Right renal cortex interstitium (tissue), 3 donors: ENCODE results near the gene CLBA1. TPM values are rescaled to one million over a fixed set of nuclear protein-coding genes. Genes with fewer than 3 reads are reported as not detected.
"Not testable (repeated sequence)": the region's sequence is repeated elsewhere in the genome, so short reads cannot be mapped to it uniquely, and the experiment has no call there.

ENCODE experiments used
- DNase-seq, 3 donors: peaks; one replicate each; pipeline ENCODE4 v3.0.0-alpha.2; 2013; ENCODE audit warnings: low read depth in 3 of 3, low spot score in 2 of 3
- polyA plus RNA-seq, 3 donors: library from polyadenylated mRNA; unstranded; fragments of 120-200 nt; gene quantifications; one replicate each; pipeline ENCODE4 v1.2.1, GENCODE V29; 2013; ENCODE audit not compliant: insufficient read length in 3 of 3

CLBA1 gene
- polyA plus RNA-seq, 3 donors, result 22.0 to 22.3 (median 22.0) TPM

DNA sequence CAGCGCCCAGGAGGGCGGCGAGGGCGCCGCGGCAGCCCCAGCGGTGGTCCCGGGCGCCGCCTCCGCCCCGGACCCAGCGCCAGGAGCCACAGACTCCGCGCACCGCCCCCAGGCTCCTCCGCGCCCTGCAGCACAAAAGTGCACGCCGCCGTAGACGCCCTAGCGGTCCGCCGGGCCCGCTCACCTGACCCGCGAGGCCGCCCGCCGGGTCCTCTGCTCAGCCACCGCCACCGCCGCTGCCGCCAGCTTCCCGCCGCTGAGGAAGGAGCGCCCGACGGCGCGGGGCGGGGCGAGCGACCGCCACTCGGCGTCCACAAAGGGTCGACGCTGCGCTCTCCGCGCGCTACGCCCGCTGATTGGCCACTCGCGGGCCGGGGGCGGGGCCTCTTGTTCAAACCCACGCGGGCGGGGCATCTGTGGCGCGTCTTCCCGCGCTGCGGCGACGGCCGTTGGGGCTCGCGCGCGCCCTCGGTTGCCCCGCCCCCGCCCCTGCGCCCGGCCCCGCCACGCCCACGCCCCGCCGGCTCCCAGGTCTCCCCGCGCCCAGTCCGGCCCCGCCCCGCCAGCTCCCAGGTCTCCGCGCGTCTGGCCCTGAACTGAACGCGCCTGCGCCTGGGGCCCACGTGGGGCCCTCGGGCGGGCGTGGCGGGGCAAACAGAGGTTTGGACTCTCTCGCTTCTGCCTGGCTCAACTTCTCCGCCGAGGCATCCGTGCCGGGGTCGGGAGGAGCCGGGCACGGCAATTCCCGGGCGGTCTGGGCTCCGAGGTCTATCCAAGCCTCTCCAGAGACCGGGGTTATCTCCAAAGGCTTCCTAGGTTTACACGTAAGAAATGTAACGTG is 35.4 kb downstream of the CLBA1 start, which contains the start of gene CDCA4:
Gene CDCA4 (minus strand): TSS at position 269 of the 841 bp plus-strand sequence. CDS start 9,154 bp downstream, outside the sequence.
- DNase-seq, result peak; percentile 72 to 91 (median 86)

- DNase-seq, result no peak
These were observed 36.2 kb downstream of the CLBA1 start for GRCh38 chr14:105021656-105022275.

GRCh38 chr14:105022276-105022670 is 36.7 kb downstream of the CLBA1 start:
- no peak for DNase-seq

GRCh38 chr14:105023144-105023543 is 37.6 kb downstream of the CLBA1 start:
- no peak for DNase-seq

- no peak for DNase-seq
These were observed 38.3 kb downstream of the CLBA1 start for GRCh38 chr14:105023791-105024480.

GRCh38 chr14:105025429-105025828 is 39.8 kb downstream of the CLBA1 start:
- no peak for DNase-seq

- no peak for DNase-seq
These were observed 40.6 kb downstream of the CLBA1 start for GRCh38 chr14:105026033-105026785.

- no peak for DNase-seq
These were observed 41.4 kb downstream of the CLBA1 start for GRCh38 chr14:105026802-105027563.

- not testable (repeated sequence) for DNase-seq
These were observed 42.1 kb downstream of the CLBA1 start for GRCh38 chr14:105027718-105028117.

DNA sequence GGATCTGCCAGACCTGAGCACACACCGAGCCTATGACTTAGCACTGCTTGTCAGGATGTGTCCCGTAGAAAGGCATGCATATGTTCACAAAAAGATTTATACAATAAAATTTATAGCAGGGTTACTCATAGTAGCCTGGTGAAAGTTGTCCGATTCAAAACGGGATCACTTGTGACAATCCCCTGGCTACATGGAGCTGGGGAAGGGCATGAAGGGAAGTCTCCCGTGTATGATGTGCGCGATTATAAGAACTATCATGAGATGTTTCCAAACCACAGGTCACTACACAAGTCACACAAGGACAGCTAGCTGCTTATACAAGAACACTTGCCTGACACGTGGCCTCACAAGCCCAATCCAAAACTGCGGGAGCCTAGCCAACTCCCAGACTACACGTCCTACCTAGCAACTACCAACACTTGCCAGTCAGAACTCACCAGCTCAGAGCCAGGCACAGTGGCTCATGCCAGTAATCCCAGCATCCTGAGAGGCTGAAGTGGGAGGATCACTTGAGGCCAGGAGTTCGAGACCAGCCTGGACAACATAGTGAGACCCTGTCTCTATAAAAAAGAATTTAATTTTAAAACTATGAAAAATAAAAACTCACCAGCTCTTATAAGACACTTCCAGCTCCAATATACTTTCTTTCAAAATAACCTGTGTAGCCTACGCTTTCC is 42.8 kb downstream of the CLBA1 start:
- DNase-seq, result no peak

- DNase-seq, result no peak
These were observed 43.8 kb downstream of the CLBA1 start for GRCh38 chr14:105029402-105029801.

DNA sequence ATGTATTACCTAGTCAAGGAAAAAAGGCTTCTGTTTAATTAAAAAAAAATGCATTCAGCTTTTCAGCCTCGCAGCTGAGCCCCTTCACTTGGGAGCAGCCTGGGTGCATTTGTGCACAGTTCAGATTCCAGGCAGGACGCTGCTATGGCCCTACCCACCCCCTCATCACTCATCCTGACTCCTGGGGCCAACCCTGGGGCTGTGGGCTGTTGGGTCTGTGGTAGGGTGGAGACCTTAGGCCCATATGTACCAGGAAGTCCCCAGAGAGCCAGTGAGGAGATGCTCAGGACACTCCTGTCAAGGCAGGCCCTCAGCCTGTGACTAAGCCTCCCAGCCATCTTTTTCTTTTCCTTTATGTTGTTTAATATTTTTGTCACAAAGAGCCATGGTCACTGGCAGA is 44.6 kb downstream of the CLBA1 start:
- no peak for DNase-seq

GRCh38 chr14:105030836-105031396 is 45.3 kb downstream of the CLBA1 start:
- no peak for DNase-seq

- not testable (repeated sequence) for DNase-seq
These were observed 46.9 kb downstream of the CLBA1 start for GRCh38 chr14:105032451-105032901.

- not testable (repeated sequence) for DNase-seq
These were observed 47.9 kb downstream of the CLBA1 start for GRCh38 chr14:105033412-105033900.

DNA sequence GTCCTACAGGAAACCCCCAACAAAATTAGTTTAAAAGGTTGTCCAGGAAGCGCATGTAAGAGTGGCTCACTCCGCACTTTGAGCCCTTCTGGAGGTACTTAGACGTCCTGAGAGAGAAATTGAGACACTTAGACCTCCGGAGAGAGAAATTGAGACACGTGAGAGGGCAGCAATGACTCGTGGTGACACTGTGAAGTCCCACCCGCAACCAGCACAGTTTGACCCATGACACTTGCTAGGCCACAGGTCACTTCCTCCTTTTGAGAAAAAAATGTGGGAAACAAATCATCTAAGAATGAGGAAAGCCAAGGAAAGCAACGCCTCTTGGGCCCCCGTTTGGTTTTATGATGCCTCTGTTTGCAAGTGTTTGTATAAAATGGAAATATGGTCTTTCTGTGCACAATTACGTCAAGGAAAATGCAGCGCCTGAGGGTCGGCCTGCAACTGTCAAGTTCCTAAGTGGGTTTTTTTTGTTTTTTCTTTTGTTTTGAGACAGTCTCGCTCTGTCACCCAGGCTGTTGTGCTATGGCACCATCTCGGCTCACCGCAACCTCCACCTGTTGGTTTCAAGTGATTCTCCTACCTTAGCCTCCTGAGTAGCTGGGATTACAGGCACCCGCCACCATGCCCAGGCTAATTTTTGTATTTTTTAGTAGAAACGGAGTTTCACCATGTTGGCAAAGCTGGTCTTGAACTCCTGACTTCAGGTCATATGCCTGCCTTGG is 48.9 kb downstream of the CLBA1 start:
- DNase-seq, result no peak

DNA sequence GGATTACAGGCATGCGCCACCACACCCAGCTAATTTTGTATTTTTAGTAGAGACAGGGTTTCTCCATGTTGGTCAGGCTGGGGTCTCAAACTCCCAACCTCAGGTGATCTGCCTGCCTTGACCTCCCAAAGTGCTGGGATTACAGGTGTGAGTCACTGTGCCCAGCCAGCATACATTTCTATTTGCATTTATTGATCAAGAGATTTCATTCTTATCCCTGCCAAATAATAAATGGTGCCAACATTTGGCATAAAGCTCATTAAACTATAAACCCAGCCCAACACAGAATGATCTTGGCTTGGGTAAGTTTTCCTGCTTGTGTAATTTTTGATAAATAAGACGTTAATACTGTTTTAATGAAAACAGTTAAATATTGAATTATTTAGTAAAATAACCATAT is 50.0 kb downstream of the CLBA1 start:
- not testable (repeated sequence) for DNase-seq
